Head of caudate nucleus (tissue), 42 donors: Measurements from ENCODE around the gene SDHD.
"Not testable (repeated sequence)": the region's sequence is repeated elsewhere in the genome, so short reads cannot be mapped to it uniquely, and the experiment has no call there.

ENCODE experiments used
- DNase-seq, 42 donors: peaks; one replicate each; pipeline versions ENCODE4 v3.0.0 to v3.0.0-alpha.2; 2020 to 2021; ENCODE audit warnings: mixed read lengths in 7 of 42
- intact Hi-C: fragments of 100-400 bp; cut with DNase I; formaldehyde crosslinking; loops from one replicate; pipeline ENCODE4 v1.15.0; 2022

SDHD gene

DNA sequence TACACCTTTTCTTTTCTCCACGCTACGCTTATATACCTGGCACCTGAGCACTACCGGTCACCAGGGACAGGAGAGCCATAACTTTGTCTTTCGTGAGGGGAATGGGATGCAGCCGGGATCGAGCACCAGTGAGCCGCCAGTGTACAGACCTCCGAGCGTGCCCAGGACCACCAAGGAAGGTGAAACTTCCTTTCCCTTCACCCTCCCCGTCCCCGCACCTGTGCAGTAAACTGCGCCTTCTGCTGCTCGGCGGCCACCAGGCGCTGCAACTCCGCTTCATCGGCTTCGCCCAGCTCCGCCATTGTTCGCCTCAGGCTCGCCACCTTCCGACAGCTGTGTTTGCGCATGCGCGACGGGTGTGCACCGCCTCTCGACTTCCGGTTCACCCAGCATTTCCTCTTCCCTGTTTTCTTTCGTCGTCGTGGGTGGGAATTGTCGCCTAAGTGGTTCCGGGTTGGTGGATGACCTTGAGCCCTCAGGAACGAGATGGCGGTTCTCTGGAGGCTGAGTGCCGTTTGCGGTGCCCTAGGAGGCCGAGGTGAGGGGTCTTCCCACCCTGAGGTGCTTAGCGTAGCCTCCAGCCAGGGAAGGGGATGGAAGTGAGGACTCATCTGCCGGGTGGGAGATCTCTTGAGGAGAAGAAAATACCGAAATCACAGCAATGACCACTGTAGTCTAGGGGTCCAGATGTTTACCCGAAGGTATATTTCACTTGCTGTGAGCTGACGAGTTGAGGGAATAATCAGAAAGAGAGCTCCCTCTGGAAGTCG lies at the start of gene SDHD, which contains the start of gene TIMM8B:
Gene SDHD, plus strand, starts transcription at position 452 of the 770 bp plus-strand sequence. Its CDS starts 35 bp downstream, at position 487.
Gene TIMM8B, minus strand, starts transcription at position 335 of the 770 bp plus-strand sequence. Its CDS starts 33 bp downstream, at position 302.
- intact Hi-C loops: loop anchor here (10.0 kb wide), 1 partner anchor 212 kb away; the partner anchor contains the start of genes ALG9, CFAP68 and FDXACB1
- peak; percentile 91 to 98 (median 96) for DNase-seq

GRCh38 chr11:112037527-112037926 lies 49.1 kb upstream of the SDHD start:
- intact Hi-C loops: no loop called here
- DNase-seq: no peak

DNA sequence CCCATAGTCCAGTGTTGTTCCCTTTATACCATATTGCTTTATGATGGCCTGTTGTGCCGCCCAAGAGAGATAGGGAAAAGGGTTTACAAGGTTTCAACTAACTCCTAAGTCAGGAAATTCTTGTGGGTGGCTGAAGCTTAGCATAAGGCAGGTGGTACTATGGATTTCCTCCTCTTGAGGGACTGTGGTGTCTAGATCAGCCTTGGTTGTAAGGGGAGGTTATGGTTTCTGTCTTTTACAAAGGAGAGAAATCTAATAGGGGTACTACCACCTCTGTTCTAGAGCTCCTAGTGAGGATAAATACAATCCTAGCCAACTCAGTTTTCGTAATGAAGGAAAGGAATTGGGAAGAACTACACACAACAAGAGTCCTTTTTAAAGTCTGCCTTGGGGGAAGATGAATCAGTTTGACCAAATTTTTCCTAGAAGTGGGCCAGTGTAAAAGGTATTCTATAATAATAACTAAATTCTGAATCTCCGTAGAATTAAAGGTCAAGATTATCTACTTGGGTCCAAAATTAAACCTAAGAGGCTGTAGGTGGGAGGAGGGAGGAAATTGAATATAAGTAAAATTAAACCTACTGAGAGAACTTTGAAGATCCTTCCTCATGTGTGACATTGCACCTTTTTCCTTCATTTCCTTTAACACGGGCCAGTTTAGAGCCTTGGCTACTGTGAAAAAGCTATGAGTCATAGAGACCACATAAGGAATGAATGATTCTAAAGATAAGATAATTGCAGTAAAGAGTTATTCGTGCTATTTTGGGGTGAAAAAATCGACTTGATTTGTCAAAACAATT lies 44.3 kb upstream of the SDHD start:
- DNase-seq: no peak
- intact Hi-C loops: no loop called here

GRCh38 chr11:112042961-112043304 lies 43.7 kb upstream of the SDHD start:
- no peak for DNase-seq
- intact Hi-C loops: no loop called here

DNA sequence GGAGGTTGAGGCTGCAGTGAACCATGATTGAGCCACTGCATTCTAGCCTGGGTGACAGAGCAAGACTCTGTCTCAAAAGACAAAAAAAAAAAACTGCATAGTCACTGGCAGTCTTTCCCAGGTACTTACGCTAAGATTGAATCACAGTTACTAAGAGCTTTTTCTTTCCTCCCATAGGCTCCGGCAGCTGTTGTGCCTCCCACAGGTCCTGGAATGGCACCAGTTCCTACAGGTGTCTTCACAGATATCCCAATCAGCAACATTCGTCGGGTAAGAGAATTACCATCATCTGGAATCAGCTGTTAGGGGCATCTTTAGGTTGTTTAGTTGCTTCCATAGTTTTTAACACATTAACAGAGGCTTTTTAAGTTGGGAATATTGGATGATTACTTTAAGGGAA lies 41.7 kb upstream of the SDHD start:
- no peak for DNase-seq
- intact Hi-C loops: no loop called here

- DNase-seq, intact Hi-C loops: not testable (repeated sequence)
These were observed 40.0 kb upstream of the SDHD start for GRCh38 chr11:112046647-112047046.

- not testable (repeated sequence) for DNase-seq
These were observed 38.4 kb upstream of the SDHD start for GRCh38 chr11:112048256-112048655.

DNA sequence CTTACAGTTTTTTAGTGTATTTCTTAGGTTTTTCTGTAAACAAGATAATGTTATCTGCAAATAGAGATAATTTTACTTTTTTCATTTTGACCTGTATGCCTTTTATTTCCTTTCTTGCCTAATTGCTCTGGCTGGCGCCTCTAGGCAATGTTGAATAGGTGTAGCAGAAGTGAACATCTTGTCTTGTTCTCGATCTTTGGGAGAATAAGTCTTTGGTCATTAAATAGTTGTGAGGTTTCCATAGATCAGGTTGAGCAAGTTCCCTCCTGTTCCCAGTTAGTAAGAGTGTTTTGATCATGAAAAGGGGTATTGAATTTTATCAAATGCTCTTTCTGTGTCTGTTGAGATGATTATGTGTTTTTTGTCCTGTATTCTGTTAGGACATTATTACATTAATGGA lies 36.9 kb upstream of the SDHD start:
- DNase-seq: no peak
- intact Hi-C loops: no loop called here

More at GRCh38 chr11:112048256-112048655, 38.4 kb upstream of the SDHD start:
- intact Hi-C loops: not testable (repeated sequence)

GRCh38 chr11:112050721-112051120 lies 36.0 kb upstream of the SDHD start:
- intact Hi-C loops: no loop called here
- DNase-seq: no peak

GRCh38 chr11:112051768-112052167 lies 34.9 kb upstream of the SDHD start:
- DNase-seq: no peak

DNA sequence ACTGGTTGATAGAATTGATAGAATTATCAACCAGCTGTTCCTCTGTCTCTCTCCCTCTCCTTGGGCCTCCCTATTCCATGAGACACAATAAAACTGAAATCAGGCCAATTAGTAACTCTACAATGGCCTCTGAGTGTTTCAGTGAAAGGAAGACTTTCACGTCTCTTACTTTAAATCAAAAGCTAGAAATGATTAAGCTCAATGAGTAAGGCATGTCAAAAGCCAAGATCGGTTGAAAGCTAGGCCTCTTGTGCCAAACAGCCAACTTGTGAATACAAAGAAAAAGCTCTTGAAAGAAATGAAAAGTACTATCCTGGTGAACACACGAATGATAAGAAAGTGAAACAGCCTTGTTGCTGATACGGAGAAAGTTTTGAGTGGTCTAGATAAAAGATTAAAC lies 29.5 kb upstream of the SDHD start:
- intact Hi-C loops: no loop called here
- DNase-seq: no peak

More at GRCh38 chr11:112051768-112052167, 34.9 kb upstream of the SDHD start:
- intact Hi-C loops: no loop called here

GRCh38 chr11:112058103-112058502 lies 28.6 kb upstream of the SDHD start:
- DNase-seq: no peak
- intact Hi-C loops: no loop called here

DNA sequence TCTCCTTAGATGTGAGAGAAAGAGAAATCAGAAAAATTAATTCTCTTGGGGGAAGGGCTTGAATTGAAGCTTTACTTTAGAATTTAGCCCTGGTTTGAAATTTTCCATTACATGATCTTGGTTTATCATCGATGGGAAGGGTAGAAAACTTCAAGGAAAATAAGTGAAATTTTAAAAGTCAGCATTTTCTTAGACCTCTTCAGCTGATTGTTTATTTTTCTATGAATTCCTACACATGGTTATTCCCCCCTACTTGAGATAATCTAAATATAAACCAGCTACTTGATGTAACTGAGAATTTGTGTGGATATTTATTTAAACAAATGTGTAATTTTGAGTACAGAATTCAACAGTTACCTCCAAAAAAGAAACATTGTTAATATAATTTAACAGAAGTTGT lies 23.8 kb upstream of the SDHD start:
- intact Hi-C loops: no loop called here
- DNase-seq: no peak

DNA sequence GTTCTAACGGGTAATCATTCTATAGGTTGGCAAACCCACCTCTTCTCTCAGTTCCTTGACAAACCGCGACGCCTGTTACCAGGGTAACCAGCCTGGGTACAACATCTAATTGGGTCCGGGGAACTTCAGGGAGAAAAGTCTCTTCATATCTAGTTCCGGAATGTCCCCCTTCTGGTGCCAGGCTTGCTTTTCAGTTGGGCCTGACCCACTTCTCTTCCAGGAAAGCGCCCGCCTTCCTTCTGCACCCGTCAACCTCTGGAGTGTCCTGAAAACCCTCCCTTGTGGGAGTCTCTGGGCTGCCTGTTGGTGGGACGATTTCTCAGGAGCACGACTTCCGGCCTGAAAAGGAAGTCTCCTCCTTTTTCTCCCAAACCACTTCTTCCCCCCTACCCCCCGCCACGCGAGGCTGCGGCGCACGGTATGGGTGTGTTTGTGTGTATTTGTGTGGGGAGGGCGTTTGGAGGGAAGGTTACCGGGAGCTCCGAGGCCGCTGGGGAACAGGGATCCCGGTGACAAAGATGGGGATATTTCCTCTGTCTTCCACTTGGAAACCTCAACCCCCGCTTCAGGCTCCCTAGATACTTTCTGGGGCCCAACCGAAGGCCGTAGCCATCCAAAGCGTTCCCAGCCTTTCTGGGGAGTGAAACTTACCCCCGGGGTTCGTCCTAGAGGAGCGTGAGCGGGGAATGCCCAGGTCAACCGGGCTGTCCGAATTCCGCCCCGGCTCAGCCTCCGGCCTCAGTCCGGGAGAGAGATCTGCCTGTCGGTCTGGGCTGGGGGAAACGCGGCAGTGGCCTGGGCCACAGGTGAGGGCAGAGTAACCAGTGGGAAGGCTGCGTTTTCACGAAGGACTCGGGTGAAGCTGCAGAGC lies 12.5 kb upstream of the SDHD start, which contains the start of the genes NKAPD1 and PIH1D2:
Gene NKAPD1, plus strand, starts transcription at position 359 of the 871 bp plus-strand sequence. CDS start 1,276 bp downstream, outside the sequence.
Gene PIH1D2, minus strand, starts transcription at position 77 of the 871 bp plus-strand sequence. CDS start 843 bp downstream, outside the sequence.
- intact Hi-C loops: loop anchor here (10.0 kb wide), 1 partner anchor 139 kb away; the partner anchor contains the start of gene DIXDC1
- DNase-seq: peak; percentile 61 to 94 (median 83)

DNA sequence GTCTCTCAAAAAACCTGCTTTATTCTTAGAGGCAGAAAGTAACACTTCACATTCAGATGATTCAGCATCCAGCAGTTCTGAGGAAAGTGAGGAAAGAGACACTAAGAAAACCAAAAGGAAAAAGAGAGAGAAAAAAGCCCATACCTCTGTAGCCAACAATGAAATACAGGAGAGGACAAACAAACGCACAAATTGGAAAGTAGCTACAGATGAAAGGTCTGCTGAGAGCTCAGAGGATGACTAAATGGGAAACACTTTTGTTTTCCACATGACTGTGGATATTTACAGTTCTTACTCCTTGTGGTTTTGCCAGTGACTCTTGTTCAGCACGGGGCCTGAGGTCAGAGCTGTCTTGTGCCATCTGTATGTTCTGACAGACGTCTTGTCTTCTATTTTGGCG lies 3.9 kb upstream of the SDHD start:
- intact Hi-C loops: loop anchor here (10.0 kb wide), 1 partner anchor 208 kb away; the partner anchor contains the start of genes ALG9, CFAP68 and FDXACB1
- no peak for DNase-seq

- intact Hi-C loops: loop anchor here (10.0 kb wide), 1 partner anchor 211 kb away; the partner anchor contains the start of genes ALG9, CFAP68 and FDXACB1
- DNase-seq: peak in 26 of 42 donors; percentile 5 to 57 (median 26)
These were observed 751 bp upstream of the SDHD start for GRCh38 chr11:112085822-112086421.

- peak in 1 of 42 donors; percentile 2 for DNase-seq
- intact Hi-C loops: loop anchor here (10.0 kb wide), 1 partner anchor 212 kb away; the partner anchor contains the start of genes ALG9, CFAP68 and FDXACB1
These were observed 539 bp downstream of the SDHD start for GRCh38 chr11:112087212-112087611.

DNA sequence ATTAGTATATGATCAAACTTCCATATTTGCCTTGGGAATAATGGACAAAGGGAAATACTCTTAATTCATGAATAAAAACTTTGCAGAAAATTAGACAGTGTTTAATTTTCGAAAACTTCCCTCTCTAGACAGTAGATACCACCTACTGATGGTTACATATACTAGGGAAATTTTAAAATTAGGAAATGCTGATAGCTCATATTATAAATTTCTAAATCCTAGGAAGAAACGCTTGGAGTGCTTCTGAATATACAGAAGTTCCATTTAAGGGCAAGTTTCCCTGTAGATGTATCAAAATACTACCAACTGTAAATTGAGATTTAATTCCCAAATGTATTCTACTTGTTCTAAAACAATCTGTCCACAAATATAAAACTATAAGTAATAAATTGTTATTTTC lies 8.6 kb downstream of the SDHD start:
- intact Hi-C loops, DNase-seq: not testable (repeated sequence)
